HUES48 (cell line): ENCODE measurements around the gene GLYR1.

Experiments used
- H3K27ac ChIP-seq: one replicate; pipeline ENCODE4 v1.7.0; 2013; ENCODE audit warnings: low read depth, low read length, inconsistent platforms
- H3K27me3 ChIP-seq: 2 replicates; pipeline ENCODE4 v1.6.1; 2013; ENCODE audit warnings: mild to moderate bottlenecking, low read length; ENCODE audit not compliant: control insufficient read depth, insufficient read depth
- H3K36me3 ChIP-seq: 2 replicates; pipeline ENCODE4 v1.6.1; 2013; ENCODE audit warnings: low read length; ENCODE audit not compliant: control insufficient read depth, insufficient read depth
- H3K4me1 ChIP-seq: 2 replicates; pipeline ENCODE4 v1.6.1; 2013; ENCODE audit warnings: mild to moderate bottlenecking, low read length; ENCODE audit not compliant: control insufficient read depth, insufficient read depth
- H3K4me3 ChIP-seq: 2 replicates; pipeline ENCODE4 v1.5.1; 2013; ENCODE audit warnings: mild to moderate bottlenecking, low read depth, low read length
- H3K9ac ChIP-seq: 2 replicates; pipeline ENCODE4 v1.6.1; 2013; ENCODE audit warnings: mild to moderate bottlenecking, low read depth, low read length, moderate library complexity
- H3K9me3 ChIP-seq: 2 replicates; pipeline ENCODE4 v1.6.1; 2013; ENCODE audit warnings: low read length; ENCODE audit not compliant: control insufficient read depth, insufficient read depth

GLYR1 gene

DNA sequence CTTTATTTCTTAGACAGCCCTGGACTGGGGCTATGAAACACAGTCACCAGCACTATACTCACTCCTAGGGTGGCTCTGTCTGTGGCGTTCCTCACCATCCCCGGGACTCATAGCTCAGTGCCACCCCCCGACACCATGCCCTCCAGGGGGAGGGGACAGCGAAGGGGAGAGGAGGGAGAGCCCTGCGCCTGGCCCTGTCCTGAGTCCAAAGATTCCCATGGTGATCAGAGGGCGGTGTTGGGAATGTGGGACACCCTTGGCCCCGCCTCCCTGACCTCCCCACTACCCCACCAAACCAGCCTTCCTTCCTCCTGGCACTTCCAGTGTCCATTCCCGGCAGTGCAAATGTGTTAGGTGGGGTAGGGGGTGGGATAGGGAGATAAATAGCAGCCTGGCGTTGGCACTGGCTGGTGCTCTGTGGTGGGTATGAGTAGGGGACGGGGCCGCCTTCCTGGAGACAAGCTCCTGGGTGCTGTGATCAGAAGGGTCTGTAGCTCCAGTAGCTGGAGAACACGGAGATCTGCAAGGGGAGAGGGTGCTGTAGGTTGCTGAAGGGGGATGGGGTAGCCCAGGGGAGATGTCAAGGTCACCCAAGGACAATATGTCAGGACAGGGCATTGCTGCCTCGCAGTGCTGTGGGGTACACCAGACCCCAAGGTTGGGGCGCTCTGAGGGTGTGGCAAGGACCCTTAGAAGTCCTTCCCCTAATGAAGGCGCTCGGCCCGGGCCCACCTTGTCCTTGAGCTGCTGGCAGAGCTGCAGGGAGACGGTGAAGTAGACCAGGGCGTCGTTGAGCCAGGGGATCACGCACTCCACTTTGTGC lies 49.9 kb downstream of the GLYR1 start:
- no peaks in the 10 kb centered on the region for H3K27me3 ChIP-seq
- no peaks in the 10 kb centered on the region for H3K9me3 ChIP-seq
- peaks cover 23% of the 10 kb centered on the region for H3K36me3 ChIP-seq
- H3K4me1 ChIP-seq = peaks cover 8% of the 10 kb centered on the region; the same call in 1 of the 2 replicates
- H3K4me3 ChIP-seq = no peak overlapping the region
- no peak overlapping the region for H3K9ac ChIP-seq
- no peak overlapping the region for H3K27ac ChIP-seq

DNA sequence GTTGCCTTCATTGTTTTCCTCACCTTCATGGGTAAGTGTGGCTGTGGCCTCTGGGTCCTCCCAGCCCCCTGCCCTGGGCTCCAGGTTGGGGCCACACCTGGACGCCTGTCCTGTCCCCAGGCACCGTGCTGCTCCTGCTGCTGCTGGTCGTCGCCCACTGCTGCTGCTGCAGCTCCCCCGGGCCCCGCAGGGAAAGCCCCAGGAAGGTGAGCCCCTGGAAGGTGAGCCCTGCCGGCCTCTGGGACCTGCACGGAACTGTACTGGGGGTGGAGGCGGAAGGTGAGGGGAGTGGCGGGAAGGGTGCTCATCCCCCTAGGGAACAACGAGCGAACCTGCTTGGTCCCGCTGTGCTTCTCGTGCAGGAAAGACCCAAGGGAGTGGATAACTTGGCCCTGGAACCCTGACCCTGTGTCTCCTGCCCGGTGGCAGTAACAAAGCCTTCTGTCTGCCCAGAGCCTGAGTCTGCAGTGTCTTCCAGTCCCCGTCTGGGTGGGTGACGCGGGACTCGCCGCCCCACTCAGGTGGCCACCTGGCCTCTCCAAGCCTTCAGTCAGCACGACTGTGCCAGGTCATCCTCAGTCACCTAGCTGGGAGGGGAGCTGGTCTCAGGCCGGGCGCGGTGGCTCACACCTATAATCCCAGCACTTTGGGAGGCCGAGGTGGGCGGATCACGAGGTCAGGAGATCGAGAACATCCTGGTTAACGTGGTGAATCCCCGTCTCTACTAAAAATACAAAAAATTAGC lies 51.1 kb downstream of the GLYR1 start:
- Histone ChIP-seq H3K27ac (no peak overlapping the region), H3K27me3 (no peaks in the 10 kb centered on the region), H3K4me3 (no peak overlapping the region), H3K36me3 (peaks cover 23% of the 10 kb centered on the region), H3K9me3 (no peaks in the 10 kb centered on the region), H3K4me1 (peaks cover 1% of the 10 kb centered on the region; the same call in 1 of the 2 replicates), H3K9ac (no peak overlapping the region)

DNA sequence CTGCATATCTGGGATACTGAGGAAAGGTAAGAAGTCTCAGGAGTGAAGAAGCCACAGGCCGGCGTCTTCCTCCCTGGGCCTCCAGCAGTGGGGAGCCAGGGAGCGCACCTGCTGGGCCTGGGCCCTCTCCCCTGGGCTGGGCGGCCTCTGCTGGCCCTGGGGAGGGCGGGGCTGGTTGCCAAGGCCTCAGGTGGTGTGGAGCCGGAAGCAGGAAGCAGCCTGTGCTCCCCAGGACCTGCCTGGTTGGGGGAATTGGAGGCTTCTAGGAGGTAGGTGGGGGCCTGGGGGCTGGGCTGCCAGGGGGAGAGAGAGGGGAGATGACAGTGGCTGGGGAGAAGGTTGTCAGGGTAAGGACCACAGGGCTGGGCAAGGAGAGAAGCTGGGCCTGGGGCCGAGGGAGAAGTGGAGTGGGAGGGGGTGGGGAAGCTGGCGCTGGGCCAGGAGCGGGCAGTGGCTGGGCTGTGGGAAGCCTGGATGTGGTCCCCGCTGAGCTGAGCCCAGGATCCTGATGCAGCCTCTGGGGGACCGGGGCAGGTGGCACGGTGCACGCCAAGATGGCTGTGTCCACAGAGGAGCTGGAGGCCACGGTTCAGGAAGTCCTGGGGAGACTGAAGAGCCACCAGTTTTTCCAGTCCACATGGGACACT lies 51.8 kb downstream of the GLYR1 start, which contains the start of gene SMIM22:
Gene SMIM22 (plus strand): TSS at position 189 of the 647 bp plus-strand sequence. CDS start 366 bp downstream, at position 555.
- H3K4me3 ChIP-seq = no peak within 1 kb of the TSS
- H3K9me3 ChIP-seq = no peaks in the 10 kb centered on the region
- H3K4me1 ChIP-seq = no peaks in the 10 kb centered on the region
- no peaks in the 10 kb centered on the region for H3K27me3 ChIP-seq
- no peak within 1 kb of the TSS for H3K27ac ChIP-seq
- H3K9ac ChIP-seq = no peak within 1 kb of the TSS
- H3K36me3 ChIP-seq = peaks cover 22% of the 10 kb centered on the region

DNA sequence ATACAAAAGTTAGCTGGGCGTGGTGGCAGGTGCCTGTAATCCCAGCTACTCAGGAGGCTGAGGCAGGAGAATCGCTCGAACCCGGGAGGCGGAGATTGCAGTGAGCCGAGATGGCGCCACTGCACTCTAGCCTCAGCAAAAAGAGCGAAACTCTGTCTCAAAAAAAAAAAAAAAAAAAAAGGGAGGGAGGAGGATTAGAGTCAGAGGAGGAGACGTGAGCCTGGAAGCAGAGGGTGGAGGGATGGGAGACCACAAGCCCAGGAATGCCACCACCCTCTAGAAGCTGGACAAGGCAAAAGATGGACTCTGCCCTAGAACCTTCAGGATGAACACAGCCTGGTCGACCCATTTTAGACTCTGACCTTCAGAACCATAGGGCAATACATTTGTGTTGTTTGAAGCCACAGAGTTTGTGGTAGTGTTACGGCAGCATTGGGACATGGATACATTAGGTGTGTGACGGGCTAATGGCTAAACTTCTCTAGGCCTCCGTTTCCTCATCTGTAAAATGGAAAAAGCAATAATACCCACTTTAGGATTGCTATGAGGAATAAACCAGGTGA lies 54.1 kb downstream of the GLYR1 start:
- Histone ChIP-seq H3K4me3 (no peak overlapping the region), H3K9me3 (no peaks in the 10 kb centered on the region), H3K27me3 (no peaks in the 10 kb centered on the region), H3K4me1 (peaks cover 6% of the 10 kb centered on the region), H3K27ac (no peak overlapping the region), H3K9ac (no peak overlapping the region), H3K36me3 (peaks cover 4% of the 10 kb centered on the region; the same call in 1 of the 2 replicates)

DNA sequence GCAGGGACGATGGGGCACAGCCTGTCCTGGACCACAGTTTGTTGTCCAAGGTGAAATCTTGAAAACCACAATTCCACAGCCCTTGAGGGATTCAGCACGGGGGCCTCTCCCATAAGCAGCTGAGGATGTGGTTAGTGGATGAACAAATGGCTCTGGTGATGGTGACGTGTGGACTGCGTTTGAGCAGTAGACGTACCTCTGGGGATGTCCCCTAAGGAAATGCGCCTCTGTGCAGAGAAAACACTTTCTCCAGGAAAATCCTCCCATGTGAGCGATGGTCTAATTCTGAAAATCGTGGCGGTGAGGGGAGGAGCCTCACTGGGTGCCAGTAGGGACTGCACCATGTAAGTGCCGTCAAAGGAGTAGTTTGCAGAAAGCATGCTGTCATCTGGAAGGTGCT lies 56.2 kb downstream of the GLYR1 start:
- Histone ChIP-seq H3K27me3 (no peaks in the 10 kb centered on the region), H3K36me3 (no peaks in the 10 kb centered on the region), H3K9ac (no peak overlapping the region), H3K4me1 (peaks cover 10% of the 10 kb centered on the region), H3K27ac (no peak overlapping the region), H3K9me3 (no peaks in the 10 kb centered on the region), H3K4me3 (no peak overlapping the region)

DNA sequence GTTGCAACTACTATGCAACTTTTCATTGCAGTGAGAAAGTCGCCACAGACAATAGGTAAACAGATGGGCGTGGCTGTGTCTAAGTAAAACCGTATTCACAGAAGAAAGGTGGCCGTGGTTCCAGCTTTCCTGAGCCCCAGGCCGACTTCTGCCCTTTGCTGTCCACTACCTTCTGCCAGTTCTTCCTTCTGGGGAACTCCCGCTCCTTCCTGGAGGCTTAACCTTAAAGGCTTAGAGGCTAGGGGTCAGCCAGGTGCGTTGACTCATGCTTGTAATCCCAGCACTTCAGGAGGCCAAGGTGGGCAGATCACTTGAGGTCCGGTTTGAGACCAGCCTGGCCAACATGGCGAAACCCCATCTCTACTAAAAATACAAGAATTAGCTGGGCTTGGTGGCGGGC lies 56.8 kb downstream of the GLYR1 start:
- Histone ChIP-seq H3K4me3 (no peak overlapping the region), H3K9me3 (no peaks in the 10 kb centered on the region), H3K4me1 (peaks cover 10% of the 10 kb centered on the region), H3K27ac (no peak overlapping the region), H3K27me3 (no peaks in the 10 kb centered on the region), H3K9ac (no peak overlapping the region), H3K36me3 (no peaks in the 10 kb centered on the region)

DNA sequence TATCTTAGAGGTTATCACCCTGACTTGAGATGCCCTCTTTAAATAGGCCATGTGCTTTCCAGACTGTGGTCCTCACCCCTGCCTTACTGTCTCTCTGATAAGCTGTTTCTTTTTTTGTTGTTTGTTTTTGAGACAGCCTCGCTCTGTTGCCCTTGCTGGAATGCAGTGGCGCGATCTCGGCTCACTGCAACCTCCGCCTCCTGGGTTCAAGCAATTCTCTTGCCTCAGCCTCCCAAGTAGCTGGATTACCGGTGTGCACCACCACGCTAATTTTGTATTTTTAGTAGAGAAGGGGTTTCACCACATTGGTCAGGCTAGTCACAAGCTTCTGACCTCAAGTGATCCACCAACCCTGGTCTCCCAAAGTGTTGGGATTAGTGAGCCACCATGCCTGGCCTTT lies 58.2 kb downstream of the GLYR1 start:
- Histone ChIP-seq H3K27me3 (no peaks in the 10 kb centered on the region), H3K9ac (no peak overlapping the region), H3K9me3 (no peaks in the 10 kb centered on the region), H3K4me1 (peaks cover 10% of the 10 kb centered on the region), H3K4me3 (no peak overlapping the region), H3K27ac (no peak overlapping the region), H3K36me3 (no peaks in the 10 kb centered on the region)

DNA sequence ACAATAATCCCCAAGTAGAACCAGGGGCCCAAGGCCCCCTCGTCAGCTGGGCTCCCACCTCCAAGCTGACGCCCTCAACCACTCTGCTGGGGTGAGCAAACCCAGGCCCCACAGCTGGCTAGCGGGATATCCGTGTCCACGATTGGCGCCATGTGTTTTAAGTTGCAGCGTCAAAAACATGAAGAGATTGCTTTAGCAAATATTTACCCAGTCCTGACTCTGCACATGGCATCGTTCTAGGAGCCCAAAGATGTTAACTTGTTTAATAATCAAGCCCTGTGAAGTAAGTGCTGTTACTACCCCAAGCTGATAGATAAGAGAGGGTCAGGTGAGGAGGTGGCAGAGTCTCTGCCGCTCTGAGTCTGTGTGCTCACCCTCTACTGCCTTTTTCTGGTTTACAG lies 58.6 kb downstream of the GLYR1 start:
- Histone ChIP-seq H3K27me3 (no peaks in the 10 kb centered on the region), H3K9ac (no peak overlapping the region), H3K4me1 (peaks cover 10% of the 10 kb centered on the region), H3K36me3 (no peaks in the 10 kb centered on the region), H3K9me3 (no peaks in the 10 kb centered on the region), H3K4me3 (no peak overlapping the region), H3K27ac (no peak overlapping the region)

DNA sequence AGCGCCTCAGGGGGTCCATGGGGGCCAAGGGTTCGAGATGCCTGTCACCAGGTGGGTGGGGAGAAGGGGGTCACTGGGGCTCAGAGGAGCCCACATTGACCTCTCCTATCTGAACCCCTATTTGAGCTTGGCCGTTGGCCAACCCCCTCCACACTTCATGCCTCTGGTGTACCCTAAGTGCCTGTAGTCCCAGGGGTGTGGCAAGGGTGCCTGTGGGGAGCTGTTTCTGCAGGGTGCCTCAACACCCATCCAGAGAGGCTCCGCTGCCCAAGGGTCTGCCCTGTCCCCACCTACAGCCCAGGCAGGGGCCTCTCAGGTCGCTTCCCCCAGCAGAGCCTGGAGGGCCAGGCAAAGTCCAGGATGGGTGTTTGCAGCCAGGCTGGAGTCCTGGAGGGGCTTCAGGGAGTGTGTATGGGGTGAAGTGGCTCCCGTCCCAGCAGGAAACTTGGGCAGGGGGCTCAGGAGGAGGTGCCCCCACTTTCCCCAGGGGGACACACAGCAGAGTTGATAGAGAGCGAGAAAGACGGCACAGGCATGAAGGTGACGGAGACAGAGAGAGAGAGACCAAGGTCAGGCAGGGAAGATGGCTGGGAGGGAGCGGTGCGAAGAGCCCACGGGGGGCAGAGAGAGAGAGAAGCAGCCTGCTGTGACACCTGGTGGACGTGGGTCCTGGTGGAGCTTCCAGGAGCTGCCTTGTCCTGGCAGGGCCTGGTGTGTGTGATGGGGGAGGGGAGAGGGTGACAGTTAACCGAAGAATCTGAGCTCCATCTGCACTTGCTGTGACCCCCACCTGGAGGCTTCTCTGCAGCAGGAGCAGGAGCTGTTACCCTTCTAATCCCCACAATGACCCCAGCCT lies 59.2 kb downstream of the GLYR1 start, which contains the start of gene SEPTIN12:
Gene SEPTIN12 (minus strand): TSS at position 719 of the 856 bp plus-strand sequence. CDS start 700 bp downstream, at position 19.
- Histone ChIP-seq H3K9me3 (no peaks in the 10 kb centered on the region), H3K36me3 (no peaks in the 10 kb centered on the region), H3K4me3 (no peak within 1 kb of the TSS), H3K4me1 (peaks cover 10% of the 10 kb centered on the region), H3K27me3 (no peaks in the 10 kb centered on the region), H3K27ac (no peak within 1 kb of the TSS), H3K9ac (no peak within 1 kb of the TSS)

DNA sequence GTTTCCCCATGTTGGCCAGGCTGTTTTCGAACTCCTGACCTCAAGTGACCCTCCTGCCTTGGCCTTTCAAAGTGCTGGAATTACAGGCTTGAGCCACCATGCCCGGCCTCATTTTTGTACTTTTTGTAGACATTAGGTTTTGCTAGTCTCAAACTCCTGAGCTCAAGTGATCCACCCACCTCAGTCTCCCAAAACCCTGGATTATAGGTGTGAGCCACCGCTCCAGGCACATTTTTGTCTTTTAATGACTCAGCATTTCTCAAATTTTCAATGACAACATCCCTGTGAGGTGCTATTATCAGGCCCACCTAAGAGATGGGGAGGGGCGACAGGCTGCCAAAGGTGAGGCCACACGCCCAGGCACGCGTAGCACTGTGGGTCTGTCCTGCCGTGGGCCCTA lies 60.0 kb downstream of the GLYR1 start:
- Histone ChIP-seq H3K9ac (no peak overlapping the region), H3K4me1 (peaks cover 10% of the 10 kb centered on the region), H3K36me3 (no peaks in the 10 kb centered on the region), H3K4me3 (no peak overlapping the region), H3K9me3 (no peaks in the 10 kb centered on the region), H3K27ac (no peak overlapping the region), H3K27me3 (no peaks in the 10 kb centered on the region)
